ENCODE measurements around the gene TMCO6. TPM values are rescaled to one million over a fixed set of nuclear protein-coding genes. Genes with fewer than 3 reads are reported as not detected.

TMCO6 gene
- total RNA-seq, 1 donor from 2014 or later: 17.8 TPM

DNA sequence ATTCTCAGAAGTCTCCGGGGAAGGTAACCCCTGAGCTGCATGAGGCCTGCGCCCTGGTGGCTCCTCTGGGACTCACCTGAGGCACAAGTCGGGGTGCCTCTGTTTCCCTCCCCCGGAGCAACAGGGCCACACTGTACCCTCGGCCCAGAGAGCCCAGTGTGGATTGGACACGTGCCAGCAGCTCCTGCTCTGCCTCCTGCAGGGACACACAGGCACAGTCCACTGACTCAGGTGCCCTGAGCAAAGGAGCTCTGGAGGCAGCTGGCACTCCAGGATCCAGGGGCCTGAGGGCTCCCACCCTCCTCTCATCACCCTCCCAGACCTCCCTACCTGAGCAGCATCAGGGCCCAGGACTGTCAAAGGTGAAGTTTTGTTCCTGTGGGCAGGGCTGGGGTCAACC is 45.1 kb upstream of the TMCO6 start:
- Histone ChIP-seq H3K36me3 (no peaks in the 10 kb centered on the region), H3K4me2 (no peak overlapping the region), H3K27ac (no peak overlapping the region), H3K9me3 (ENCODE audit: low read depth) (no peaks in the 10 kb centered on the region), H3K27me3 (no peaks in the 10 kb centered on the region), H3F3A (ENCODE audit: low read depth) (no peaks in the 10 kb centered on the region), H4K20me1 (ENCODE audit: low read depth) (no peaks in the 10 kb centered on the region), H3K79me2 (ENCODE audit: low read depth) (no peaks in the 10 kb centered on the region), H2AFZ (replicated peaks) (no peak overlapping the region), H3K4me1 (no peaks in the 10 kb centered on the region), H3K9ac (no peak overlapping the region), H3K4me3 (no peak overlapping the region)
- Mint-ChIP-seq H3K4me3 (no peak overlapping the region), H3K36me3 (no peaks in the 10 kb centered on the region), H3K27ac (no peak overlapping the region), H3K9me3 (no peaks in the 10 kb centered on the region), H3K4me1 (no peaks in the 10 kb centered on the region), H3K27me3 (ENCODE audit: insufficient read depth, low read depth) (peaks cover 6% of the 10 kb centered on the region)
- no peak for DNase-seq (ENCODE audit: low spot score)
- TF ChIP-seq, protein P1, sequence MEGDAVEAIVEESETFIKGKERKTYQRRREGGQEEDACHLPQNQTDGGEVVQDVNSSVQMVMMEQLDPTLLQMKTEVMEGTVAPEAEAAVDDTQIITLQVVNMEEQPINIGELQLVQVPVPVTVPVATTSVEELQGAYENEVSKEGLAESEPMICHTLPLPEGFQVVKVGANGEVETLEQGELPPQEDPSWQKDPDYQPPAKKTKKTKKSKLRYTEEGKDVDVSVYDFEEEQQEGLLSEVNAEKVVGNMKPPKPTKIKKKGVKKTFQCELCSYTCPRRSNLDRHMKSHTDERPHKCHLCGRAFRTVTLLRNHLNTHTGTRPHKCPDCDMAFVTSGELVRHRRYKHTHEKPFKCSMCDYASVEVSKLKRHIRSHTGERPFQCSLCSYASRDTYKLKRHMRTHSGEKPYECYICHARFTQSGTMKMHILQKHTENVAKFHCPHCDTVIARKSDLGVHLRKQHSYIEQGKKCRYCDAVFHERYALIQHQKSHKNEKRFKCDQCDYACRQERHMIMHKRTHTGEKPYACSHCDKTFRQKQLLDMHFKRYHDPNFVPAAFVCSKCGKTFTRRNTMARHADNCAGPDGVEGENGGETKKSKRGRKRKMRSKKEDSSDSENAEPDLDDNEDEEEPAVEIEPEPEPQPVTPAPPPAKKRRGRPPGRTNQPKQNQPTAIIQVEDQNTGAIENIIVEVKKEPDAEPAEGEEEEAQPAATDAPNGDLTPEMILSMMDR (IDR thresholded peaks at IDR 0.05): no peak
- TF ChIP-seq EZH2 (IDR thresholded peaks at IDR 0.05) (no peak), EZH2phosphoT487 (IDR thresholded peaks at IDR 0.05) (no peak)

DNA sequence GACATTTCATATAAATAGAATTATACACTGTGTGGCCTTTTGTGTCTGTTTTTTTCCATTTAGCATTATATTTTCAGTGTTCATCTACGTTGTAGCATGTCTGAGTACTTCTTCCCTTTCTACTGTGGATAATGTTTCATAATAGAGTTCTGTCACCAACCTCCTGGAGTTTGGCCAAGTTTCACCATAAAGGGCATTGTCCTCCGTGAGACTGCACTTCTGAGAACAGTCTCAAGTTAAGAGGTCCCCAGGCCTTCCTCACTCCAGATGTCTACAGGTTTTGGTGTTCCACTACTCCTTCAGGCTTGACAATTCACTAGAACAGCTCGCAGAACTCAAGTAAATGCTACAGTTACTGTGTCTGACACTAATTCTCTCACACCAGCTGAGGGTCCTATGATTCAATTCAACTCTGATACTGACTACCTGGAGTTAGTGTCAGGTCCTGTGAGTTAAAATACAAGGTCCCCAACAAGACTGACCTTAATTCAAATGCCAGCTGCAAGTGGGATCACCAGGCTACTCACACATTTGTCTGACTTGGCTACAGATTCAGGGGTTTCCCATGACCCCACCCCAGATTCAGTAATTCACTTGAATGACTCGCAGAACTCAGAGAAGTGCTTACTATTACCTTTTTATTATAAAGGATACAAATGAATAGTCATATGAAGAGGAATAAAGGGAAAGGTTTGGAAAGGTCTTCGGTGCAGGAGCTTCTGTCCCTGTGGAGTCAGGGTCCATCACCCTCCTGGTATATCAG is 43.5 kb upstream of the TMCO6 start:
- Histone ChIP-seq H3K4me2 (no peak overlapping the region), H3F3A (ENCODE audit: low read depth) (no peaks in the 10 kb centered on the region), H3K27ac (no peak overlapping the region), H3K9ac (no peak overlapping the region), H3K79me2 (ENCODE audit: low read depth) (no peaks in the 10 kb centered on the region), H3K36me3 (no peaks in the 10 kb centered on the region), H2AFZ (replicated peaks) (no peak overlapping the region), H3K27me3 (no peaks in the 10 kb centered on the region), H3K4me3 (no peak overlapping the region), H3K9me3 (ENCODE audit: low read depth) (no peaks in the 10 kb centered on the region), H3K4me1 (no peaks in the 10 kb centered on the region), H4K20me1 (ENCODE audit: low read depth) (no peaks in the 10 kb centered on the region)
- no peak overlapping the region for H3K27ac Mint-ChIP-seq
- H3K4me3 Mint-ChIP-seq: no peak overlapping the region
- DNase-seq (ENCODE audit: low spot score): no peak
- no peaks in the 10 kb centered on the region for H3K4me1 Mint-ChIP-seq
- no peaks in the 10 kb centered on the region for H3K36me3 Mint-ChIP-seq
- no peak for TF ChIP-seq EZH2phosphoT487 (IDR thresholded peaks at IDR 0.05)
- TF ChIP-seq EZH2 (IDR thresholded peaks at IDR 0.05): no peak
- TF ChIP-seq, protein P1 (IDR thresholded peaks at IDR 0.05): no peak
- H3K27me3 Mint-ChIP-seq (ENCODE audit: insufficient read depth, low read depth): peaks cover 2% of the 10 kb centered on the region
- no peaks in the 10 kb centered on the region for H3K9me3 Mint-ChIP-seq

DNA sequence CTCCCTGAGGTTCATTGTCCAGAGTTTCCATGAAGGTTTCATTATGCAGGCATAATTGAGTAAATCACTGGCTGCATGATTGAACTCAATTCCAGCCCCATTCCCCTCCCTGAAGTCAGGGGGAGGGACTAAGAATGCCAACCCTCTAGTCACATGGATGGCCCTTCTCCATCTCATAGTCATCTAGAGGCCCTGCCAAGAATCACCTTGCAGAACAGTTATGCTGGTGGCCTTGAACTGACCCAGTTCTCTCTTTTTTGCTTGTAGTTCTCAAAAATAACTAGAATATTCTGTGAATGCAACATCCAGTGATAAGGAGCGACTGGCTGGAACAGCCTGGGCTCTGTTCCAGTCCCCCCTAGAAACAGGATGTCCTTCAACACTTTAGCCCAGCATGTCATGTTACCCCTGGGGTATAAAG is 42.9 kb upstream of the TMCO6 start:
- no peak overlapping the region for H3K27ac ChIP-seq
- H3K27me3 ChIP-seq: no peaks in the 10 kb centered on the region
- Mint-ChIP-seq H3K4me1 (no peaks in the 10 kb centered on the region), H3K36me3 (no peaks in the 10 kb centered on the region), H3K4me3 (no peak overlapping the region), H3K27me3 (ENCODE audit: insufficient read depth, low read depth) (peaks cover 2% of the 10 kb centered on the region), H3K9me3 (no peaks in the 10 kb centered on the region), H3K27ac (no peak overlapping the region)
- H3K4me2 ChIP-seq: no peak overlapping the region
- H4K20me1 ChIP-seq (ENCODE audit: low read depth): no peaks in the 10 kb centered on the region
- H3F3A ChIP-seq (ENCODE audit: low read depth): no peaks in the 10 kb centered on the region
- no peak overlapping the region for H2AFZ ChIP-seq (replicated peaks)
- DNase-seq (ENCODE audit: low spot score): no peak
- H3K9ac ChIP-seq: no peak overlapping the region
- no peaks in the 10 kb centered on the region for H3K79me2 ChIP-seq (ENCODE audit: low read depth)
- no peaks in the 10 kb centered on the region for H3K4me1 ChIP-seq
- H3K36me3 ChIP-seq: no peaks in the 10 kb centered on the region
- H3K4me3 ChIP-seq: no peak overlapping the region
- no peaks in the 10 kb centered on the region for H3K9me3 ChIP-seq (ENCODE audit: low read depth)
- TF ChIP-seq, protein P1 (IDR thresholded peaks at IDR 0.05): no peak
- no peak for TF ChIP-seq EZH2 (IDR thresholded peaks at IDR 0.05)
- TF ChIP-seq EZH2phosphoT487 (IDR thresholded peaks at IDR 0.05): no peak
